ENCODE results near the gene APBA1. TPM values are rescaled to one million over a fixed set of nuclear protein-coding genes. Genes with fewer than 3 reads are reported as not detected.

Gene APBA1
- total RNA-seq, 1 experiment from 2014 or later, result 0.52 TPM

GRCh38 chr9:69559126-69559525, 113.0 kb downstream of the APBA1 start:
- Histone ChIP-seq H3K27me3 (ENCODE audit: control insufficient read depth, insufficient read depth, low read length) (no peaks in the 10 kb centered on the region), H3K4me3 (ENCODE audit: insufficient read depth, low read depth, low read length) (no peak overlapping the region), H3K36me3 (replicated peaks; ENCODE audit: control insufficient read depth, insufficient read depth, low read length) (no peaks in the 10 kb centered on the region)
- no peak for DNase-seq

- H3K4me3 ChIP-seq (ENCODE audit: insufficient read depth, low read depth, low read length), result no peak overlapping the region
- H3K36me3 ChIP-seq (replicated peaks; ENCODE audit: control insufficient read depth, insufficient read depth, low read length), result no peaks in the 10 kb centered on the region
- H3K27me3 ChIP-seq (ENCODE audit: control insufficient read depth, insufficient read depth, low read length), result no peaks in the 10 kb centered on the region
- DNase-seq, result no peak
Measured at GRCh38 chr9:69556707-69557106, 115.5 kb downstream of the APBA1 start.

GRCh38 chr9:69555802-69556201, 116.4 kb downstream of the APBA1 start:
- no peak for DNase-seq
- Histone ChIP-seq H3K36me3 (replicated peaks; ENCODE audit: control insufficient read depth, insufficient read depth, low read length) (no peaks in the 10 kb centered on the region), H3K4me3 (ENCODE audit: insufficient read depth, low read depth, low read length) (no peak overlapping the region), H3K27me3 (ENCODE audit: control insufficient read depth, insufficient read depth, low read length) (no peaks in the 10 kb centered on the region)

GRCh38 chr9:69554945-69555344, 117.2 kb downstream of the APBA1 start:
- no peaks in the 10 kb centered on the region for H3K36me3 ChIP-seq (replicated peaks; ENCODE audit: control insufficient read depth, insufficient read depth, low read length)
- no peaks in the 10 kb centered on the region for H3K27me3 ChIP-seq (ENCODE audit: control insufficient read depth, insufficient read depth, low read length)
- no peak for DNase-seq
- H3K4me3 ChIP-seq (ENCODE audit: insufficient read depth, low read depth, low read length), result no peak overlapping the region

GRCh38 chr9:69549310-69550202, 122.6 kb downstream of the APBA1 start:
- peak; percentile 41 for DNase-seq
- Histone ChIP-seq H3K27me3 (ENCODE audit: control insufficient read depth, insufficient read depth, low read length) (no peaks in the 10 kb centered on the region), H3K36me3 (replicated peaks; ENCODE audit: control insufficient read depth, insufficient read depth, low read length) (no peaks in the 10 kb centered on the region), H3K4me3 (ENCODE audit: insufficient read depth, low read depth, low read length) (no peak overlapping the region)

GRCh38 chr9:69548681-69549080, 123.5 kb downstream of the APBA1 start:
- Histone ChIP-seq H3K36me3 (replicated peaks; ENCODE audit: control insufficient read depth, insufficient read depth, low read length) (no peaks in the 10 kb centered on the region), H3K27me3 (ENCODE audit: control insufficient read depth, insufficient read depth, low read length) (no peaks in the 10 kb centered on the region), H3K4me3 (ENCODE audit: insufficient read depth, low read depth, low read length) (no peak overlapping the region)
- DNase-seq, result no peak

- DNase-seq, result peak; percentile 41
Measured at GRCh38 chr9:69546265-69546664, 125.9 kb downstream of the APBA1 start.

GRCh38 chr9:69542942-69543704, 129.0 kb downstream of the APBA1 start:
- Histone ChIP-seq H3K36me3 (replicated peaks; ENCODE audit: control insufficient read depth, insufficient read depth, low read length) (no peaks in the 10 kb centered on the region), H3K4me3 (ENCODE audit: insufficient read depth, low read depth, low read length) (no peak overlapping the region), H3K27me3 (ENCODE audit: control insufficient read depth, insufficient read depth, low read length) (no peaks in the 10 kb centered on the region)
- peak; percentile 38 for DNase-seq

More at GRCh38 chr9:69546265-69546664, 125.9 kb downstream of the APBA1 start:
- Histone ChIP-seq H3K4me3 (ENCODE audit: insufficient read depth, low read depth, low read length) (no peak overlapping the region), H3K36me3 (replicated peaks; ENCODE audit: control insufficient read depth, insufficient read depth, low read length) (no peaks in the 10 kb centered on the region), H3K27me3 (ENCODE audit: control insufficient read depth, insufficient read depth, low read length) (no peaks in the 10 kb centered on the region)

GRCh38 chr9:69542058-69542457, 130.1 kb downstream of the APBA1 start:
- DNase-seq, result no peak
- H3K27me3 ChIP-seq (ENCODE audit: control insufficient read depth, insufficient read depth, low read length), result no peaks in the 10 kb centered on the region
- H3K36me3 ChIP-seq (replicated peaks; ENCODE audit: control insufficient read depth, insufficient read depth, low read length), result no peaks in the 10 kb centered on the region
- no peak overlapping the region for H3K4me3 ChIP-seq (ENCODE audit: insufficient read depth, low read depth, low read length)

- Histone ChIP-seq H3K4me3 (ENCODE audit: insufficient read depth, low read depth, low read length) (no peak overlapping the region), H3K27me3 (ENCODE audit: control insufficient read depth, insufficient read depth, low read length) (no peaks in the 10 kb centered on the region), H3K36me3 (replicated peaks; ENCODE audit: control insufficient read depth, insufficient read depth, low read length) (no peaks in the 10 kb centered on the region)
- DNase-seq, result no peak
Measured at GRCh38 chr9:69535911-69536310, 136.3 kb downstream of the APBA1 start.

GRCh38 chr9:69535286-69535832, 136.8 kb downstream of the APBA1 start:
- Histone ChIP-seq H3K27me3 (ENCODE audit: control insufficient read depth, insufficient read depth, low read length) (no peaks in the 10 kb centered on the region), H3K4me3 (ENCODE audit: insufficient read depth, low read depth, low read length) (no peak overlapping the region), H3K36me3 (replicated peaks; ENCODE audit: control insufficient read depth, insufficient read depth, low read length) (no peaks in the 10 kb centered on the region)
- DNase-seq, result no peak

GRCh38 chr9:69532396-69532795, 139.8 kb downstream of the APBA1 start:
- DNase-seq, result no peak
- H3K4me3 ChIP-seq (ENCODE audit: insufficient read depth, low read depth, low read length), result no peak overlapping the region

GRCh38 chr9:69527454-69527853, 144.7 kb downstream of the APBA1 start:
- DNase-seq, result no peak
- H3K27me3 ChIP-seq (ENCODE audit: control insufficient read depth, insufficient read depth, low read length), result no peaks in the 10 kb centered on the region
- H3K4me3 ChIP-seq (ENCODE audit: insufficient read depth, low read depth, low read length), result no peak overlapping the region
- H3K36me3 ChIP-seq (replicated peaks; ENCODE audit: control insufficient read depth, insufficient read depth, low read length), result no peaks in the 10 kb centered on the region

More at GRCh38 chr9:69532396-69532795, 139.8 kb downstream of the APBA1 start:
- no peaks in the 10 kb centered on the region for H3K36me3 ChIP-seq (replicated peaks; ENCODE audit: control insufficient read depth, insufficient read depth, low read length)
- H3K27me3 ChIP-seq (ENCODE audit: control insufficient read depth, insufficient read depth, low read length), result no peaks in the 10 kb centered on the region

GRCh38 chr9:69526699-69527098, 145.5 kb downstream of the APBA1 start:
- no peaks in the 10 kb centered on the region for H3K36me3 ChIP-seq (replicated peaks; ENCODE audit: control insufficient read depth, insufficient read depth, low read length)

More at GRCh38 chr9:69526699-69527098, 145.5 kb downstream of the APBA1 start:
- no peak for DNase-seq
- no peak overlapping the region for H3K4me3 ChIP-seq (ENCODE audit: insufficient read depth, low read depth, low read length)
- no peaks in the 10 kb centered on the region for H3K27me3 ChIP-seq (ENCODE audit: control insufficient read depth, insufficient read depth, low read length)

Data from H7 (cell line).